Measurements from ENCODE around the gene COG4.

DNA sequence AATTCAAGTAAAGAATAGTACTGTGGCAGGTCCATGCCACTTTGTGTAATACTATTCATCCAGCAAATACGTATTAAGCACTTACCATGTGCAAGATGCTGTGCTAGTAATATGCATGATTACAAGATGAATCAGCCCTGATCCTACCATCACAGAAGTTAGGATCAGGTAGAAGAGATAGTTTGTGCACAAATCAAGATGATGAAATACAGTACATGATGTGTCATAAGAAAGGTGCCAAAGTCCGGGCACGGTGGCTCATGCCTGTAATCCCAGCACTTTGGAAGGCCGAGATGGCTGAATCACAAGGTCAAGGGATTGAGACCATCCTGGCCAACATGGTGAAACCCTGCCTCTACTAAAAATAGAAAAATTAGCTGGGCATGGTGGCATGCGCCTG, 10.9 kb downstream of the COG4 start:
- TF ChIP-seq, protein P1, sequence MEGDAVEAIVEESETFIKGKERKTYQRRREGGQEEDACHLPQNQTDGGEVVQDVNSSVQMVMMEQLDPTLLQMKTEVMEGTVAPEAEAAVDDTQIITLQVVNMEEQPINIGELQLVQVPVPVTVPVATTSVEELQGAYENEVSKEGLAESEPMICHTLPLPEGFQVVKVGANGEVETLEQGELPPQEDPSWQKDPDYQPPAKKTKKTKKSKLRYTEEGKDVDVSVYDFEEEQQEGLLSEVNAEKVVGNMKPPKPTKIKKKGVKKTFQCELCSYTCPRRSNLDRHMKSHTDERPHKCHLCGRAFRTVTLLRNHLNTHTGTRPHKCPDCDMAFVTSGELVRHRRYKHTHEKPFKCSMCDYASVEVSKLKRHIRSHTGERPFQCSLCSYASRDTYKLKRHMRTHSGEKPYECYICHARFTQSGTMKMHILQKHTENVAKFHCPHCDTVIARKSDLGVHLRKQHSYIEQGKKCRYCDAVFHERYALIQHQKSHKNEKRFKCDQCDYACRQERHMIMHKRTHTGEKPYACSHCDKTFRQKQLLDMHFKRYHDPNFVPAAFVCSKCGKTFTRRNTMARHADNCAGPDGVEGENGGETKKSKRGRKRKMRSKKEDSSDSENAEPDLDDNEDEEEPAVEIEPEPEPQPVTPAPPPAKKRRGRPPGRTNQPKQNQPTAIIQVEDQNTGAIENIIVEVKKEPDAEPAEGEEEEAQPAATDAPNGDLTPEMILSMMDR (IDR thresholded peaks at IDR 0.05; ENCODE audit: borderline replicate concordance, extremely low read depth, low read length, poor library complexity, severe bottlenecking) = no peak
- no peak for TF ChIP-seq EZH2 (IDR thresholded peaks at IDR 0.05; ENCODE audit: borderline replicate concordance, low read depth, low read length, severe bottlenecking)
